Measurements from ENCODE around the gene EGFL6.

DNA sequence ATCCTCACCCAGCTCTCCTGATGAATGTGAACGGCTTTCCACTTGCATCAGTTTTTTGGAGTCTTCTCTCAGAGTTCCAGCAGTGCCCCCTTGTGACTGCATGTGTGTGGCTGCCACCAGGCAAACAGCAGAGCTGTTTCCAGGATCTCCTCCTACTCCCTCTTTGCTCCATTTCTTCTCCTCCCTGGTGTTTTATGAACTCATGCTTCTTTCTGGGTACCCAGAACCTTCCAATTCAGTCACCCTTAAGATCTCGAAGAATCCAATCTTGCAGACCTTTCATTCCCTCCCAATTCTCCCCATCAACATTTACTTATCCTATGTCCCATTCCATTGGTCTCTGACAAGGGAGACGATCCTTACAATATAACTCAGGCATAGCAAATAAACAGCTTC, 76.8 kb downstream of the EGFL6 start:
- TF ChIP-seq SUZ12 (IDR thresholded peaks at IDR 0.05) (no peak), BHLHE40 (IDR thresholded peaks at IDR 0.05; ENCODE audit: borderline replicate concordance) (no peak), HDGF (IDR thresholded peaks at IDR 0.05; ENCODE audit: borderline replicate concordance) (no peak), SP1 (IDR thresholded peaks at IDR 0.05) (no peak), PKNOX1 (IDR thresholded peaks at IDR 0.05) (no peak), FOXM1 (IDR thresholded peaks at IDR 0.05; ENCODE audit: borderline replicate concordance) (no peak)
